ENCODE data around the gene ZNF550.

DNA sequence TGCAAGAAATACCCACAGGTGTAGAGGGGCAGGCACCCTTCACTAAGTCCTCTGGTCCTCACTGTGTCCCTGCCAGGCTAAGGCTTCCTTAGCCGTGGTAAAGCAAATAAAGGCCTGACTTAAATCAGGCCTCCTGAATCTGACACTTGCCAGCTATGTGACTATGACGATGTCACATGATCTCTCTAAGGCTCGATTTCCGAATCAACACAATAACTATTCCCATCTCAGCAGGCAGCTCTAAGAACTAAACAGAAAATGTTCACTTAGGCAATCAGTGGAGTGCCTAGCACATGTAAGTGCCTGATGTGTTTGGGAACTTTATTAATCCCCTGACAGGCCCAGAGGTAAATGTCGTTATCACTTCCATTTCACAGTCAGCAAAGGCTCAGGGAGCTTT, 2.0 kb downstream of the ZNF550 start:
- TF ChIP-seq TAF1 (IDR thresholded peaks at IDR 0.05; ENCODE audit: borderline replicate concordance, low read depth, low read length) (no peak), POLR2A (IDR thresholded peaks at IDR 0.05; ENCODE audit: low read depth, low read length) (no peak), POLR2AphosphoS5 (IDR thresholded peaks at IDR 0.05; ENCODE audit: low read depth, low read length) (no peak)
